Superior temporal gyrus (tissue), 1 donor: ENCODE data around the gene CATSPERD.
"Not testable (repeated sequence)": the region's sequence is repeated elsewhere in the genome, so short reads cannot be mapped to it uniquely, and the experiment has no call there.

Experiments used
- DNase-seq: peaks from one replicate; pipeline ENCODE4 v3.0.0-alpha.2; 2016; ENCODE audit errors: extremely low spot score

CATSPERD gene

DNA sequence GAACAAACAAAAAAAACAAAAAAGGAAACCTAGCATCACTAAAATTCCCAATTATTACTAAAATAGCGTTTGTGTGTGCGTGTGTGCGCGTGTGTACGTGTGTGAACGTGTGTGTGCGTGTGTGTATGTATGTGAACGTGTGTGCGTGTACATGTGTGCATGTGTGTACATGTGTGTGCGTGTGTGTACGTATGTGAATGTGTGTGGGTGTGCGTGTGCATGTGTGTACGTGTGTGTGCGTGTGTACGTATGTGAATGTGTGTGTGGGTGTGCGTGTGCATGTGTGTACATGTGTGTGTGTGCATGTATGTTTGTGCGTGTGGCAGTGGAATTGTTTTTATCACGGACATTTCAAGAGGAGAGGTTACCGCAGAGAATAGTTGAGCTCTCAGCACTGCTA, 21.6 kb downstream of the CATSPERD start:
- no peak for DNase-seq

DNA sequence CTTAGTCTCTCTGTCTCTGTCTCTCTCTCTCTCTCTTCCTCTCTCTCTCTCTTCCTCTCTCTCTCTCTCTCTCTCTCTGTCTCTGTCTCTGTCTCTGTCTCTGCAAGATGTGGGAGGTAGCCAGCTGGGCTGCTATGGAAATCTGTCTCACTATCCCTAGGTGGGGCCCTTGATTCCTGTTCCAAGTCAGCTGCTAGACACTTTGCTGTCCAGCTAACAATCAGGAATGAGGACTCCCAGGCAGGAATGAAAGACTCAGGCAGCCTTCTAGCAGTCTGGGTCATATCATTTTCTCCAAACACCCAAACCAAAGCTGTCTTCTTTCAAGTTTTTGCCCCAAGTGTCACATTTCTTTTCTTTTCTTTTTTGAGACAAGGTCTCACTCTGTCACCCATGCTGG, 23.2 kb downstream of the CATSPERD start:
- DNase-seq = no peak

DNA sequence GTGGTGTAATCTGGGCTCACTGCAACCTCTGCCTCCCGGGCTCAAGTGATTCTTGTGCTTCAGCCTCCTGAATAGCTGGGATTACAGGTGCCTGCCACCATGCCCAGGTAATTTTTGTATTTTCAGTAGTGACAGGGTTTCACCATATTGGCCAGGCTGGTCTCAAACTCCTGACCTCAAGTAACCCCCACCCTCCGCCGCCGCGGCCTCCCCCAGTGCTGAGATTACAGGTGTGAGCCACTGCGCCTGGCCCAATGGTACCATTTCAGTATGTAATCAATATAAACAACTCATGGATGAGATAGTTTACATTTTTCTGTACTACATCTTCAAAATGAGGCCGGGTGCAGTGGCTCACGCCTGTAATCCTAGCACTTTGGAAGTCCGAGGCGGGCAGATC, 24.6 kb downstream of the CATSPERD start:
- not testable (repeated sequence) for DNase-seq

DNA sequence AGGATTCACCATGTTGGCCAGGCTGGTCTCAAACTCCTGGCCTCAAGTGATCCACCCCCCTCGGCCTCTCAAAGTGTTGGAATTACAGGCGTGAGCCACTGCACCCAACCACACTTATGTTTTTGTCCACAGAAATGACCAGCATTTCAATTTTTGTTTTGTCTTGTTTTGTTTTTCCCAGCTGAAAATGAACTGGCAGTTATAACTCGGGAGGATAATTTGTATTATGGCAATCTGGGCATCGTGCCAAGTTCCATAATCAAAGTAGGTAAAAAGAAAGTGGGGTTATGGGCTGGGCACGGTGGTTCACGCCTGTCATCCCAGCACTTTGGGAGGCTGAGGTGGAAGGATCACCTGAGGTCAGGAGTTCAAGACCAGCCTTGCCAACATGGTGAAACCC, 28.5 kb downstream of the CATSPERD start:
- DNase-seq = not testable (repeated sequence)

DNA sequence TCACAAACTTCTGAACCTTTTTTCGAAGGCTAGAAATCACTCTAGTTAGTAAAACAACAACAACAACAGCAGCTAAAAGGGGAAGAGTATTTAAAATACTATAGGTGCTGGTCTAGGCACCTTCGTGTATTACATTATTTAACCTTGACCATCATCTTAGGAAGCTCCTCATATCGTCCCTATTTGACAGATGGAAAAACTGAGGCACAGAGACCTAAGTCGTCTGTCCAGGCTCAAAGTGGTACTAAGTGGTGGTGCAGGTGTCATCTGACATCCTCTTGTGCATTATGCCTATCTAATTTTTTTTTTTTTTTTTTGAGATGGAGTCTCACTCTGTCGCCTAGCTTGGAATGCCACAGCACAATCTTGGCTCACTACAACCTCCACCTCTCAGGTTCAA, 29.1 kb downstream of the CATSPERD start:
- no peak for DNase-seq

DNA sequence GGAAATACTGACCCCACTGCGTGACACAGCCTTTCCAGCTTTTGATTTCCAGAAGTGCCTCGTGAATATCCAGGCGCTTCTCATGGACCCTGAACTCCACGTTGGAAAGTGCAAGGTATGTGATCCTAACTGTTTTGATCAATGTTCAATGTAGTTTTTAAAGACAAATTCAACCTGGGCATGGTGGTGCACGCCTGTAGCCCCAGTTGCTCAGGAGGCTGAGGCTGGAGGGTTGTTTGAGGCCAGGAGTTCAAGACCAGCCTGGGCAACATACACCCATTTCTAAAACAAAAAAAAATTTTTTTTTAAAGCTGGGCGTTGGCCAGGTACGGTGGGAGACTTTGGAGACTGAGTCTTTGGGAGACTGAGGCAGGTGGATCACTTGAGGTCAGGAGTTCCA, 31.3 kb downstream of the CATSPERD start:
- no peak for DNase-seq

DNA sequence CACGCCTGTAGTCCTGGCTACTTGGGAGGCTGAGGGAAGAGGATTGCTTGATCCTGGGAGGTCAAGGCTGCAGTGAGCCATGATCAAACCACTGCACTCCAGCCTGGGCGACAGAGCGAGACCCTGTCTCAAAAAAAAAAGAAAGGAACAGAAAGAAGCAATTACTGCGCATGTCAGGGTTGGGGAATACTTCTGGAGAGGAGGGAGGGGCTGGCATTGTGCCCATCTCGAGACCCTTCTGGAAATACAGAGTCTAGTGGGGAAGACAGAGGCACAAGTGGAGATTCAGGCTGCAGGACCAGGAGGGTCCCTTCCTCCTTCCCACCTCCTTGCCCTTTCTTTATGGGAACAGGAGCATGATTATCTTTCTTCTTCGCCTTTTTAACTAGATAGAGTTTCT, 33.3 kb downstream of the CATSPERD start:
- DNase-seq = no peak

DNA sequence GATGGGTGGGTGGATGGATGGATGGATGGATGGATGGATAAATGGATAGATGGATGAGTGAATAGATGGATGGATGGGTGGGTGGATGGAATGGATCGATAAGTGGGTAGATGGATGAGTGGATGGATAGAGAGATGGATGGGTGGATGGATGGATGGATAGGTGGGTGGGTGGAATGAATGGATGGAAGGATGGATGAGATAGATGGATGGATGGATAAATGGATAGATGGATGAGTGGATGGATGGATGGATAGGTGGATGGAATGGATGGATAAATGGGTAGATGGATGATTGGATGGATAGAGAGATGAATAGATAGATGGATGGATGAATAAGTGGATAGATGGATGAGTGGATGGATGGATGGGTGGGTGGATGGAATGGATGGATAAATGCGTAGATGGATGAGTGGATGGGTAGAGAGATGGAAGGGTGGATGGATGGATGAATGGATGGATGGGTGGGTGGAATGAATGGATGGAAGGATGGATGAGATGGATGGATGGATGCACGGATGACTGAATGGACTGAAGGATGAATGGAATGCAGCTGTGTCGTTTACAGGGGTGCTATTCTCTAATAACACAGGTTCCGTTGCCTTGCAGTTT, 42.3 kb downstream of the CATSPERD start:
- DNase-seq = no peak

DNA sequence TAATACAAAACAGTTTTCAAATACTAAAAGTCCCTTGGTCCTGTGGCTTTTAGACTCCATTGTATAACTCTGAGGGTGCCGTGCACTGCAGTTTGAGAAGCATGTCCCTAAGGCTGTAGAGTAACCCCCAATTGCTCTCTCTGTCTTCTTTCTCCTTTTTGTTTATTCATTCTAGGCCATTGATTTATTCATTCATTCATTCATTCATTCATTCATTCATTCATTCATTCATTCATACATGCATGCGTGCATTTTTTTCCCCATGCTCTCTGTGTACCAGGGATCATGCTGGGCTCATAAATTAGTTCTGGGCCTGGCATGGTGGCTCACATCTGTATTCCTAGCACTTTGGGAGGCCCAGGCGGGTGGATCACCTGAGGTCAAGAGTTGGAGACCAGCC, 44.8 kb downstream of the CATSPERD start:
- DNase-seq = no peak

DNA sequence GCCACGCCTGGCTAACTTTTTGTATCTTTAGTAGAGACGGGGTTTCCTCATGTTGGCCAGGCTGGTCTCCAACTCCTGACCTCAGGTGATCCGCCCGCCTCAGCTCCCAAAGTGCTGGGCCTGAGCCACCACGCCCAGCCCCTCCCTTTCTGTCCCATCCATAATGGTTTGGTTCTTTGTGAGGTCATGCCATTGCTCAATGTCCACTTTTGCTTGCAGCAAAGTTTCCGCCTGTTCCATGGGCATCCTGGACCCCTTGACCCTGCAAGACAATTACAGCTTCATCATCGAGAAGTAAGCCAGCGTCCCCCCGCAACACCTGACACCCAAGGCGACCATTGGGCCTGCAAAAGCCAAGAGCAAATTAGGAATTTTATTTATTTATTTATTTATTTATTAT, 47.5 kb downstream of the CATSPERD start:
- no peak for DNase-seq

DNA sequence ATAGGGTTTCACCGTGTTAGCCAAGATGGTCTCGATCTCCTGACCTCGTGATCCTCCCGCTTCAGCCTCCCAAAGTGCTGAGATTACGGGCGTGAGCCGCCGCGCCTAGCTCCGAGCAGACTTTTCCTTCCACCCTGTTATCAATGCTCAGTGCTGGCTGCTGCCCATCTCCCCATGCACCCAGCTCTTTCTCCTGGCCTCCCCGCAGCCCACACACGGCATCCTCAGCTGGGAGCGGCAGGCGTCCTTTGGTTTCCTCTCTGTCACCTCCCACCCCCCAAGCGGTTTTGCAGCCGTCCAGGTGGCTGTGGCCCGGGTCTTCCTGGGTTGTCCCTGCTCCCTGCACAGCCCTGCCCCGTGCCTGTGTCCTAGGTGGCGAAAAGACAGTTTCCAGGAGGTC, 52.0 kb downstream of the CATSPERD start:
- no peak for DNase-seq

DNA sequence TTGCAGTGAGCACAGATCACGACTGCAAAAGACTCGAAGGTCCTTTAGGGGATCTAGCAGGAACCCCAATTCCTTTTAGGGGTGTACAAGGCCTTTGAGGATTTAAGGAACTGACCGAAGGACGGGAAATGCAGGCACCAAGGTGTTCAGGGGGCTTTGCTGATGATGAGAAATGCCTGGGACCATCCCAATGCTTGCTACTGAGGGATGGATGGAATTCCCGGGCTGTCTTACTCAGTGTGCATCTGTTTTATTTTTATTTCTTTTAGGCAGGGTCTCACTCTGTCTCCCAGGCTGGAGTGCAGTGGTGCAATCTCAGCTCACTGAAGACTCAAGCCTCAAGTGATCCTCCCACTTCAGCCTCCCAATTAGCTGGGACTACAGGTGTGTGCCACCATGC, 52.8 kb downstream of the CATSPERD start:
- no peak for DNase-seq

DNA sequence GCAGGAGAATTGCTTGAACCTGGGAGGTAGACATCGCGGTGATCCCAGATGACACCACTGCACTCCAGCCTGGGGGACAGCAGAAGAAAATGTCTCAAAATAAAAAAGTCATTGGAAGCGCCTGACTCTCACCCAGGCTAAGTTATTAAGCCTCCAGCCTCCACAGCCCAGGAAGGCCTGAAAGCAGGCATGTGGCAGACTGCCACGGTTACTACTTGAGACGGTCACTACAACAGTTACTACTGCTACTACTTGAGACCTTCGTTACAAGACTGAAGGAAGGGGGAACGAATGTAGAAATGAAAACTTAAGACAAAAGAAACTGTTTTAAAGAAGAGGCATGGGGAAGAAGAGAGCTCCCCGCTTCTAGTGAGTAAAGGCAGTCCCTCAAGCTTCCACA, 54.5 kb downstream of the CATSPERD start:
- no peak for DNase-seq

DNA sequence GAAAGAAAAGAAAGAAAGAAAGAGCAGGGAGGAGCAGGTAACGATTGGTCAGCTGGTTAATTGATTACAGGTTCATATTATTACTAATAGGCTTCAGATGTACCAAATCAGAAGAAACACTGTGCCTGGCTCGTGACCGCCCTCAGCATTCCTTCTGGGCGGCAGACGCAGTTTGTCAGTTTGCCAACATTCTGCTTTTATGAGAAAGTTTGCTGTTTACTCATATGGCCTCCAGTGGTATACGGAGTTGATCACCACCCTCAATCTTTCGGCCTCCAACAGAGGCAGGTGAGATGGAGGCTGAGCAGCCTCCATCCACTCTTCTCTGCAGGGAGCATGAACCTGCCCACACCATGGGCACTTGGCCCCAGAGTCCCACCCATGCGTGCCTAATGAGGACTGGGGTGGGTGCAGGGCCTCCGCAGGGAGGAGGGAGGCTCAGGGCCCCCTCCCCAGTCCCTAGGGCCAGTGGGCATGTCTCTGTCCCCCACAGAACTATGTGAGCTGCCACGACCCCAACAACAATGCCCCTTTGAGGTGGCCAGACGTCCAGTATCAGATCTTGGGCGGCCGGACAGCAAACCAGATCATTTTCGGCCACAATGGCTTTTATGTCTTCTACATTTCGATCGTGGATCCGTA, 55.4 kb downstream of the CATSPERD start:
- DNase-seq = no peak

DNA sequence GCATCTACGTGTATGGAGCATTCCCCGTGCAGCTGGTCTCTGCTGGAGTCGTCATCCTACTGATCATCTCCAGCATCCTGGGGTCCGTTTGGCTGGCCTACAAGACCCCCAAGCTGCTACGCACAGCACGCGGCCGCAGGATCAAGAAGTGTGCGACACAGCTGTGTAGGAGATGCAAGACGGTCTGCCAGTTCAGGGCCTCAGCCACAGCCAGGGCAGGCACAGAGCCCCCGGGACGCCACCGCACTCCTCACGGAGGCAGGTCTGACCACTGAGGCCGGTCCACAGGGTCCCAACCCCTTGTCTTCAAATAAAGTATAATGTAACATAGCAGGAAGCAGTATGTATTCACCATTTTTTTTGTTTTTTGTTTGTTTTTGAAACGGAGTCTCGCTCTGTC, 58.0 kb downstream of the CATSPERD start:
- no peak for DNase-seq

DNA sequence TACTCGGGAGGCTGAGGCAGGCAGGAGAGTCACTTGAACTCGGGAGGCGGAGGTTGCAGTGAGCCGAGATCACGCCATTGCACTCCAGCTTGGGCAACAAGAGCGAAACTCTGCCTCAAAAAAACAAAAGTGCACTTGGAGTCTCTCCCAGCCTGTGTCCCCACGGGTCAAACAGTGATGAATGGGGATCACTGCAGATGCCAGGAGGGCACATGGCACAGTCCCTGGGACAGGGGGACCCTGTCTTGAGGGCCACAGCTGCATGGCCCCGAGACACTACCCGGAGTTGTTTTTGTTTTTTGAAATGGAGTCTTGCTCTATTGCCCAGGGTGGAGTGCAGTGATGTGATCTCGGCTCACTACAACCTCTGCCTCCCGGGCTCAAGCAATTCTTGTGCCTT, 60.5 kb downstream of the CATSPERD start:
- DNase-seq = not testable (repeated sequence)

DNA sequence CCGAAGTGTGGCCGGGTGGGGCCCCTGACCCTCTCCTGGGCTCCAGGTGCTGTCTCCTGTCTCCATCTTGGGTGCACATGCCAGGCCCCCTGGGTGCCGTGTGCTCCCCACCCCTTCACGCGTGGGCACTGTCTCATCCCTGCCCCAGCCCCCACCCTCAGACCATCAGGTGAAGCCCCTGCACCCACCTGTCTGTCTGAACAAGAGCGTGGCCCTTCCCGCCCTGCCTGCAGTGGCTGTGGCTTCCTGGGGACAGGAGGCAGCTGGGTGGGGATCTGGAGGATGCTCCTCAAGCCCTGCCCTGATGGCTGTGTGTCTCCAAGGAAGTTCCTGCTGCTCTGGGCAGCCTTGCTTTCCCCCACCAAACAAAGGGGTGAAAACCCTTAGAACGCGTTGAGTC, 61.9 kb downstream of the CATSPERD start:
- DNase-seq = no peak

DNA sequence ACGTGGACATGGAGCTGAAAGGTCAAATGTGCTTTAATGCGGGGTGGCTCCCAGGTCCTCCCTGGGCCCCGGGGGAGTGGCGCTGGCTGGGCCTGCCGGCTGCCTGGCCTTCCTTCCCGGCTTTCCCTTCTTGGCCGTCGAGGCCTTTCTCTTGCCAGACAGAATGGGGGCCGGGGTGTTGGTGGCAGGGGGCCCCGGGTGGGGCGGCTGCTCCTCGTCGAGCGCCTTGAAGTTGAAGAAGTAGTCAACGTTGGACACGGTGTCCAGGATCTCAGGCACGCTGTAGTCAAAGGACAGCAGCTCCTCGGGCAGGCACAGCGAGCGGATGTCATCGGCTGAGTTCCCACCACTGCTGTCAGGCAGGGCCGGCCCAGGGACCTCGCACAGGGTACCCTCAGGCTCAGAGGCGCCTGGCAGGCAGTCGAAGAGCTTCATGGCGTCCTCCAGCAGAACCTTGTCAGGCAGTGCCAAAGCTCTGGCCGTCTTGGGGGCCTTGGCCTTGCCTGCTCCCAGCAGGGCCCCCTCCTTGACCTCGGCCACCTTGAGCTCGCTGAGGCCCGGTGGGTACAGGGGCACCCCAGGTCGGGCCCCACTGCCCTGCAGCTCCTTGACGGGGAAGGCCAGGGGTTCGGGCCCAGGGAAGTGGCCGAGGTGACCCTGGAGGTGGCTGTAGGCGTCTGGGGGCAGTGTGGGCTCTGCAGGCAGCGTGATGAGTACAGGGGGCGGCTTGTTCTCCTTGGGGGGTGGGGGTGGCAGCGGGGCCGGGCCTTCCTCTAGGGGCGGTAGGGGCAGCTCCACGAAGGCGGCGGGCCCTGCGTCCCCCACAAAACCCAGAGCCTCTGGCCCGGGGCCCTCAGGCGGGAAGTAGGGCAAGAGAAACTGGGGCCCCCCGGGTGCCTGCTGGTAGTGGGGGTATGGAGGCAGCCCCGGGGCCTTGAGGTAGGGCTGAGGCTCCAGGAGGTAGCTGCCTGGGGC, 62.8 kb downstream of the CATSPERD start:
- DNase-seq = no peak

DNA sequence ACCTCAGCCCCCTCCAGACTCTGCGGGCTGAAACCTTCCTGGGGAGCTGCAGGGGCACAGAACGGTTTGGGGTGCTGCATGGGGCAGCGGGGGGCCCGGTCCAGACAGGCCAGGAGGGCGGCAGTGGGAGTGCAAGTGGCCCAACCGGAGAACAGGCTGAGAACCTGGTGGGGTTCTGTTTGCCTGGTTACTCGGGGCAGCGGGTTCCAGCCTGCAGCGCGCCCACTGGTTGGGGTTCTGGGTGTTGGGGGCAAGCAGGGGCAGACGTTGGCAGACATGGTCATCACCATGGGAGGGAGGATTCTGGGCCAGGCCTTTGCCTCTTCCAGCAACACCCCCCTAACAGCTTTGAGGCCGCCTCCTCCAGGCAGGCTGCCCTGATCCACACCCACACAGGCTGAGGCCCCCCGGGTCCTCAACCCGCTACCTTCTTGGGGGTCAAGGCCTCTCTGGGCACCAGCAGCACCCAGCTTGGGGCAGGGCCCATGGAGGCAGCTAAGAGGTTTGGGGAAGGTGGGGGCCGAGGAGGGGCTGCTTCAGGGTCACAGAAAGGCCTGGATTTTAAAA, 64.2 kb downstream of the CATSPERD start, which contains the start of gene PRR22:
PRR22 (minus strand) TSS at position 166 of the 567 bp plus-strand sequence; CDS start at position 80, 86 bp downstream.
- DNase-seq = no peak

DNA sequence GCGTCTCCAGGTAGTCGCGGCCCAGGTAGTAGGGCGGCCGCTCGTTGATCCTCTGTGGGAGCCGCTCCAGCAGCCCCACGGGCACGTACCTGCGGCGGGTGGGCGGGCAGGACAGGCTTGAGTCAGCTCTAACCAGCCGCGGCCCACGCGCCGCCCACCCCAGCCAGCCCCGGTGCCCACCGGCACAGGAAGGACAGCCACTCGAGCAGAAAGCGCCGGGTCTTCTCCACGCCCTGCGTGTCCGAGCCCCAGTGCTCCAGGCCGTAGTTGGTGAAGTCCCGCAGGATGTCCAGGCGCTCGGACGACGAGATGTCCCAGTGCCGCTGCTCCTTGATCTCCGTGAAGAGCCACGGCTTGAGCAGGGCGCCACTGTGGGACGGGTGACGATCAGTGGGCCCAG, 65.0 kb downstream of the CATSPERD start:
- no peak for DNase-seq

DNA sequence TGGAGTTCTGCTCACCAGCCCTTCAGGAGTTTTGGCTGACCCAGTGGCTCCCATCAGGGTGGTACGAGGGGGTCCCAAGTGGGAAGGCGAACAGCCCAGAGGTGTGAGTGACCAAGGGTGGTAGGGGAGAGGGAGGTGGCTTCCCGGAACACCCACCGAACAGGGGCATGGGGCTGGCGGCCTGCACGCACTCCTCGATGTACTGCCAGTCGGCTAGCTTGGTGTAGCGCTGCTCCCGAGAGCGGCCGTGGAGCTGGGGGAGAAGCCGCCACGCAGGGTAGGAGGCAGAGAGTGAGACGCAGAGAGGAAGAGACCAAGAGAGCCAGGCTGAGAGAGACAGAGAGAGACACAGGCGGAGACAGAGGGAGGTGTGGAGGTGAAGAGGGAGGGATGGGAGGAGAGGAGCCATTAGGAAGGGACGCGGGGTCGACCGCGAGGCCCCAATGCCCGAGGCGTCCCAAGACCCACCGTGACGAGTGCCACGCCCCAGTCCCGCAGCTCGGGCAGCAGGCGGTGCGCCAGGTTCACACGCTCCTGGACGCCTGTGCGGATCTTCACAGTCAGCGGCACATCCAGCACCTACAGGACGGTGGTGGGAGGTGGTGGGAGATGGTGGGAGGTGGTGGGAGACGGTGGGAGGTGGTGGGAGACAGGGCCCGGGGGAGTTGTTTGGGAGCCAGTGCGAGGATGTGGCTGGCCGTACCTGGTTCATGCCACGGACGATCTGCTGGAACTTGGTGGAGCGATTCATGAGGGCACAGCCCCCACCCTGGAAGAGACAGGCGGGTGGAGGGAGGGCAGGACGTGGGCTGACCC, 66.4 kb downstream of the CATSPERD start:
- DNase-seq = no peak
